WERI-Rb-1 (cell line): ENCODE data around the gene COPE.

ENCODE experiments used
- DNase-seq: peaks from one replicate; pipeline ENCODE4 v3.0.0-alpha.2; 2020
- H3K27ac ChIP-seq: fragments of 250-450 bp; sonication (Bioruptor Pico); 2 replicates; pipeline ENCODE4 v1.5.1; 2020; ENCODE audit warnings: mild to moderate bottlenecking, moderate library complexity
- H3K27me3 ChIP-seq: fragments of 250-450 bp; sonication (Bioruptor Pico); 2 replicates; pipeline ENCODE4 v1.5.1; 2021; ENCODE audit warnings: mild to moderate bottlenecking, low read depth, moderate library complexity; ENCODE audit not compliant: insufficient read depth, severe bottlenecking
- H3K36me3 ChIP-seq: fragments of 250-450 bp; sonication (Bioruptor Pico); 2 replicates; pipeline ENCODE4 v1.5.1; 2020; ENCODE audit warnings: mild to moderate bottlenecking, moderate library complexity
- H3K4me3 ChIP-seq: 2 replicates; pipeline ENCODE4 v1.5.1; 2011; ENCODE audit warnings: low read depth, mild to moderate bottlenecking, control low read depth, low read length
- H3K9me3 ChIP-seq: fragments of 250-450 bp; sonication (Bioruptor Pico); 2 replicates; pipeline ENCODE4 v1.5.1; 2021; ENCODE audit warnings: mild to moderate bottlenecking, moderate library complexity; ENCODE audit not compliant: severe bottlenecking
- TF ChIP-seq, protein P1 (sequence below): IDR thresholded peaks from 2 replicates; pipeline ENCODE4 v1.5.1; 2011; ENCODE audit warnings: low read depth, mild to moderate bottlenecking, control low read depth, inconsistent platforms, low read length

Gene COPE

DNA sequence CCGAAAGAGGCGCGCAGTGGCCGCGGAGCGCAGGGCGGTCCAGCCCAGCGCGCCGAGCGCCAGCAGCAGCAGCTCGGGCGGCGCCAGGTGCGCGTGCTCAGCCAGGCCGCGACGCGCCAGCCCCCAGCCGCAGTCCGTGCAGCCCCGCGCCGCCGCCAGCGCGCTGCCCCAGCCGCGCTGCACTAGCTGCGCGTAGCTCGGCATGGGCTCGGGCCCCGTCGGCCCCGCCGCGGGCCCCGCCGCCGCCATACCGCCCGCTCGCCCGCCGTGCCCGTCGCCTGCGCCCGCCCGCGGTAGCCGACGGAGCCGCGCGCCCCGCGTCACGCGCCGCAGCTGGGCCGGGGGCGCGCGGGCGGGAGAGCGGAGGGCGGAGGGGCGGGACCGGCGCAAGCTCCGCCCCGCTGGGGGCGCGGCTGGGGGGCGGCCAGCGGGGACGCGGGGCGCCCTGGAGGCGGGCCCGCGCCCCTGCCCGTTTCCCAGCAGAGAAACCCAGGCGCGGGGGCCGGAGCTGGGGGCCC is 23.3 kb downstream of the COPE start, which contains the start of gene CERS1:
CERS1 (minus strand) TSS at position 335 of the 518 bp plus-strand sequence; CDS start at position 249, 86 bp downstream.
- peaks cover 11% of the 10 kb centered on the region for H3K36me3 ChIP-seq
- no peaks in the 10 kb centered on the region for H3K9me3 ChIP-seq
- TF ChIP-seq, protein P1, sequence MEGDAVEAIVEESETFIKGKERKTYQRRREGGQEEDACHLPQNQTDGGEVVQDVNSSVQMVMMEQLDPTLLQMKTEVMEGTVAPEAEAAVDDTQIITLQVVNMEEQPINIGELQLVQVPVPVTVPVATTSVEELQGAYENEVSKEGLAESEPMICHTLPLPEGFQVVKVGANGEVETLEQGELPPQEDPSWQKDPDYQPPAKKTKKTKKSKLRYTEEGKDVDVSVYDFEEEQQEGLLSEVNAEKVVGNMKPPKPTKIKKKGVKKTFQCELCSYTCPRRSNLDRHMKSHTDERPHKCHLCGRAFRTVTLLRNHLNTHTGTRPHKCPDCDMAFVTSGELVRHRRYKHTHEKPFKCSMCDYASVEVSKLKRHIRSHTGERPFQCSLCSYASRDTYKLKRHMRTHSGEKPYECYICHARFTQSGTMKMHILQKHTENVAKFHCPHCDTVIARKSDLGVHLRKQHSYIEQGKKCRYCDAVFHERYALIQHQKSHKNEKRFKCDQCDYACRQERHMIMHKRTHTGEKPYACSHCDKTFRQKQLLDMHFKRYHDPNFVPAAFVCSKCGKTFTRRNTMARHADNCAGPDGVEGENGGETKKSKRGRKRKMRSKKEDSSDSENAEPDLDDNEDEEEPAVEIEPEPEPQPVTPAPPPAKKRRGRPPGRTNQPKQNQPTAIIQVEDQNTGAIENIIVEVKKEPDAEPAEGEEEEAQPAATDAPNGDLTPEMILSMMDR = no peak
- H3K4me3 ChIP-seq = peak within 1 kb of the TSS; percentile 61
- H3K27ac ChIP-seq = peak within 1 kb of the TSS; percentile 45
- peak; percentile 33 for DNase-seq
- no peaks in the 10 kb centered on the region for H3K27me3 ChIP-seq

DNA sequence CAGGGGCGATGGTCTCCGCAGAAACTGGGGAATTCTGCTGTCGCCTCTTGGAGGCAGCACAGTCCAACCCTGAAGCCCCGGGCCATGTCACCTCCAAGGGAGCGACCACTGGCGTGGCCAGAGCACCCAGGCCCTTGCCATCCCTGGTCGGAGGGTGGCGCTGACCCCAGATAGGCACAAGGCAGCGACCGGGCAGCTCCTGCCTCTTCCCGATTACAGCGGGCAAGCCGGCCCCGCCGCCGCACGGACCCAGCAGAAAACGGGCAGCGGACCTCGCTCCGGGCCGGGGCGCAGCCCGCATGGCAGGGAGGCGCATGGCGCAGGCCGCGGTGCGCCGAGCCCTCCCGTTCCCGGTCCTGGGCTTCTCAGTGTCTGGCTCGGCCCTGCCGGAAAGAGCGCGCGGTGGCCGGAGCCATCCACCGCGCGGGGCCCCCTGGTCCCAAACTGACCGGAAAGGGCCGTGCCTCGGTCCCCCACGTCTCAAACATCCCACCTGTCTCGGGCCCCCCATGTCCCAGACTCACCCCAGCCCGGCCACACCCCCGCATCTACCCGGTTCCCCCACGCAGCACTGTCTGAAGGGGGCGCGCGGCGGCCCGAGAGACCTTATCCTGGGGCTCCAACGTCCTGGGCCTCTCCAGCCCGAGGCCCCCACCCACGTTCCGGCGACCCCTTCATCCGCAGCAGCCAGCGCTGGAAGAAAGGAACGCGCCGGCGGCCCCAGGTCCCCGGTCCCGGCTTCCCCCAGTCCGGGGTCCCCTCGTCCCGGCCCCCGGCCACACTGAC is 24.0 kb downstream of the COPE start:
- no peaks in the 10 kb centered on the region for H3K27me3 ChIP-seq
- H3K4me3 ChIP-seq = peak overlapping the region; percentile 61
- TF ChIP-seq, protein P1 = peak; percentile 93
- H3K9me3 ChIP-seq = no peaks in the 10 kb centered on the region
- peak overlapping the region; percentile 45 for H3K27ac ChIP-seq
- peaks cover 8% of the 10 kb centered on the region for H3K36me3 ChIP-seq
- DNase-seq = peak; percentile 91

DNA sequence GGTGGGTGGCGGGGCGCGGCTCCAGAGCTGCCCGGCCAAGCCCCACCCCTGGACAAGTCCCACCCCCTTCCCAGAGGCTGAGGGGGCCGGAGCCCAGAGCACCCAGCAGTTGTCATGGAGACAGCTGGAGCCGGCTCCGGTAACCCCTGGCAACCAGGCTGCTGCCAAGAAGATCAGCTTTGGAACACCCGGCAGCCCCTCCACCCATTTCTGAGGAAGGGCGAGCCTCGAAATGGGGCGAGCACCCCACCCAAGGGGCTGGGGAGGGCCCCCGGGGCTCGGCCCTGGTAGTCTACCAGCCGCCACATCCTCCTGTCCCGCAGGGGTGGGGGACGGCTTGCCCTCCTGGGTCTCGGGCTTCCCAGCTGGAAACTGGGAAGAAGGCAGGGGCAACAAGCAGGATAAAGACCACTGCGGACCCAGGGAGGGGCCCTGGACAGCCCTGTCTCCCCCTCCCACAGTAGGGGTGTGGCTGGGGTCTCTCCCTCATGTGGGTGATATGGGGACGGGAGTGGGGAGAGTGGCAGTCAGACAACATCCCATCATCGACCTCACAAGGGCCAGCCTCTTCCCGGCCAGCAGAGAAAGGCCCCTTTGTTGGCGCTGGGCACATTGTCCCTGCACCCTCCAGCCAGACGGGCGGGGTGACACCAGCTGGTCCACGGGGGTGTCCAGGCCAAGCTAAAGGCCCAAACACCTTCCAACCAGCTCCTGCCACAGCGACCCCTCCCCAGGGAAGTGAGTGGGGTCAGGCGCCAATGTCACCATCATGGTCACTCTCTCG is 24.7 kb downstream of the COPE start:
- TF ChIP-seq, protein P1 = no peak
- no peaks in the 10 kb centered on the region for H3K27me3 ChIP-seq
- H3K27ac ChIP-seq = no peak overlapping the region
- peak overlapping the region; percentile 61 for H3K4me3 ChIP-seq
- peaks cover 7% of the 10 kb centered on the region for H3K36me3 ChIP-seq
- no peaks in the 10 kb centered on the region for H3K9me3 ChIP-seq
- no peak for DNase-seq

DNA sequence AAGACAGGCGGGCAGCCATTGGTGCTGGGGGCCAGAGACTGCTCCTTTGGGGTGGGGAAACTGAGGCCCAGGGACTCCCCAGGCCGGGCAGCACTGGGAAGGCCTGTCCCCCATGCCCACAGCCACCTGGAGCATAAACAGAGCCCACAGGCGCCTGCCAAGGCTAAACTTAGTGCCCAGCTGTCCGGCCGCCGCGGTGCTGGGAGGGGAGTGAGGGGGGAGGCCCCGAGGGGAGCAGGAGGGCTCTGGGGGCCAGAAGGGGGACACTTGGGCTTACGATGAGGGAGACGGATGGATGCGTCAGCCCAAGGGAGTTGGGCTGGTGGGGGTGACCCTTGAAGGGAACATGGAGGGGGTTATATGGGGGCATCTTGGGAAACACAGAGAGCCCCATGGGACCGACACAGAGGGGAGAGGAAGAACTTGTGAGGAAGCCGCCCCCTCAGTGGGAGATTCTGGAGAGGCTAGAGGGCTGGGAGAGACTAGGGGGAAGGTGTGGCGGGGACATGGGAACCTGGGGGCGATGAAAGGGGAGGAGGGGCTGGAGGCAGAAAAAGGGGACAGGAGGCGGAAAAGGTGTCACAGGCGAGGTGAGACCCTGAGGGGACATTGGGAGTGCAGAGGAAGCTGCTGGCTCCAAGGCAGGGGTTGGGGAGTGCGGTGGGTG is 25.5 kb downstream of the COPE start:
- no peak for DNase-seq
- no peaks in the 10 kb centered on the region; the same call in none of the 2 replicates for H3K36me3 ChIP-seq
- no peaks in the 10 kb centered on the region for H3K27me3 ChIP-seq
- no peaks in the 10 kb centered on the region for H3K9me3 ChIP-seq
- no peak overlapping the region for H3K27ac ChIP-seq
- TF ChIP-seq, protein P1 = no peak
- H3K4me3 ChIP-seq = no peak overlapping the region

DNA sequence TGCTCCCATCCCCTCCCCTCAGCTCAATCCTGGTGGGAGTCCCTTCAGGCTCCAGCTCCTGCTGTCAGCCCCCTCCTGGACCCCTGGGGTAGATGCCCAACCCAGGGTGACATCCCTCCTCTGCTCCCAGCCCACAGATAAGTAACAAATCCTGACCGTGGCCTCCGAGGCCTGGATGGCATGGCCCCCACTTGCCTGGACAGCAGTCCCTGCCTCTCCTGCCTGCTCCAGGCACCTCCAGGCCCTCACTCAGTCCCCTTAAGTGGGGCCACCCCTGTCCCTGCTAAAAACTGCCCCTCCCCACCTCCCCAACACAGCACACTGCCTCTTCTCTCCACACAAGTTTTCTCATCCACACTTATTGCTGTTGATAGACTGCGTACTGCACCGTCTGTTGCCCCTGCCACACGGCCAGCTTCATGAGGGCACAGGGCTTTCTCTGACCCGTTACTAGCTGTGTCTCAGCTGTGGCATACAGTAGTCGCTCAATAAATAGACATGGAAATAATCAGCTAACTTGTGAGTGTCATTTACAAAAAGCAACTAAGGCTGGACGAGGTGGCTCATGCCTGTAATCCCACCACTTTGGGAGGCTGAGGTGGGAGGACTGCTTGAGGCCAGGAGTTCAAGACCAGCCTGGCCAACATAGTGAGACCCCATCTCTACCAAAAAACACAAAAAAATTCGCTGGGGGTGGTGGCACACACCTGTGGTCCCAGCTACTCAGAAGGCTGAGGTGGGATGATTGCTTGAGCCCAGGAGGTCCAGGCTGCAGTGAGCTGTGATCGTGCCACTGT is 29.0 kb downstream of the COPE start:
- H3K27ac ChIP-seq = no peak overlapping the region
- TF ChIP-seq, protein P1 = no peak
- H3K9me3 ChIP-seq = no peaks in the 10 kb centered on the region
- H3K27me3 ChIP-seq = no peaks in the 10 kb centered on the region
- peaks cover 7% of the 10 kb centered on the region for H3K36me3 ChIP-seq
- no peak overlapping the region for H3K4me3 ChIP-seq
- no peak for DNase-seq
